Eye (tissue), 1 donor: ENCODE results near the gene KCNG4.

ENCODE experiments used
- DNase-seq: peaks from one replicate; pipeline ENCODE4 v3.0.0-alpha.2; 2015

KCNG4 gene

DNA sequence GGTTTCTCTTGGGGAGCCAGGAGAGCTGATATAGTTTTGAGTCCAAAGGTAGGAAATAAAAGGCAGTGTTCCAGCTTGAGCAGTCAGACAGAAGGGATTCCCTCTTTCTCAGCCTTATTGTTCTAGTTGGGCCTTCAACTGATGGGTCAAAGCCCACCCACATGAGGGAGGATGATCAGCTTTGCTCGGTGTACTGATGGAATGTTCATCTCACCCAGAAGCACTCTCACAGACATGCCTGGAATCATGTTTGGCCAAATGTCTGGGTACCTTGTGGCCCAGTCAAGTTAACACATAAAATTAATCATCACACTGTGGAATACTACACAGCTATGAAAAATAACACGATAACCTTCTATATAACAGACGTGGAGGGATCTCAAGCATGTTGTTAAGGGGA lies 23.1 kb upstream of the KCNG4 start:
- no peak for DNase-seq

- no peak for DNase-seq
Measured at GRCh38 chr16:84262031-84262430, 22.2 kb upstream of the KCNG4 start.

DNA sequence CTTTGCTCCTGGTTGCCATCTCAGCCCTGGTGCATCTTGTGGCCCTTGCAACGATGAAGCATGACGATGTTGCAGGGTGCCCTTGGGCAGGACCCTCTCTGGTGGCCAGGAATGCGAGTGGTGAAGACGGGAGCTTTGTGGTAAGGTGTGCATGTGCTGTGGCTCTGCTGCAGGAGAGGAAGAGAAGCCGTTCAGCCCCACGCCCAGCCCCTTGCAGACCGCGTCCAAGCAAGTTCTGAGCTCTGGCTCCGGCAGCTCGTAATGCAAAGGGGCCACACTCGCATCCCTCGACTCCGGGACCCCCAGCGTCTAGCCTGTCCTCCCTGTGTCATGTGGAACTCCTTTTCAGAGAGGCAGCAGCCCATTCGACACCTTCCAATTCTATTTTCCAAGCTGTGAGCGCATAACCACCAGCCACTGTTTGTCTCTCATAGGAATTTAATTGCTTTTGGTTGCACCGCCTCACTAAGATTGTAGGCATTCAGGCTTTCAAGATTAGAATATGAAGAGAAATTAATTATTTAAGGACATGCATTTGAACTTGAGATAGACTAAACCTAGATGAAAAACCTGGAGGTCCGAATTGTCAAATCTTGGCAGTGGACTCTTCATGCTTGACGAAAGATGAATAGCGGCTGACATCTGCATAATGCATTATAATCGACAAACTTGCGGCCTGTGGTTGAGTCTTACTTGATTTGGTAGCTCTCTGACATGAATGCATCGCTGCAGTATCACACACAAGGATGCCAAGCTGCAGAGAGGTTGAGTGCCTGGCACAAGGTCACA lies 21.1 kb upstream of the KCNG4 start:
- peak; percentile 64 for DNase-seq

GRCh38 chr16:84259691-84260090 lies 19.9 kb upstream of the KCNG4 start:
- no peak for DNase-seq

DNA sequence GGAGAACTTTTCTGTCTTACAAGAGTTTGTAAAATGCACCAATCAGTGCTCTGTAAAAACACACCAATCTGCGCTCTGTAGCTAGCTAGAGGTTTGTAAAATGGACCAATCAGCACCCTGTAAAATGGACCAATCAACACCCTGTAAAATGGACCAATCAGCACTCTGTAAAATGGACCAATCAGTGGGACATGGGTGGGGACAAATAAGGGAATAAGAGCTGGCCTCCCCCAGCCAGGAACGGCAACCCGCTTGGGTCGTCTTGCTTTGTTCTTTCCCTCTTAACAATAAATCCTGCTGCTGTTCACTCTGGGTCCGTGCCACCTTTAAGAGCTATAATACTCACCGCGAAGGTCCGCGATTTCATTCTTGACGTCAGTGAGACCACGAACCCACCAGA lies 18.5 kb upstream of the KCNG4 start:
- no peak for DNase-seq

DNA sequence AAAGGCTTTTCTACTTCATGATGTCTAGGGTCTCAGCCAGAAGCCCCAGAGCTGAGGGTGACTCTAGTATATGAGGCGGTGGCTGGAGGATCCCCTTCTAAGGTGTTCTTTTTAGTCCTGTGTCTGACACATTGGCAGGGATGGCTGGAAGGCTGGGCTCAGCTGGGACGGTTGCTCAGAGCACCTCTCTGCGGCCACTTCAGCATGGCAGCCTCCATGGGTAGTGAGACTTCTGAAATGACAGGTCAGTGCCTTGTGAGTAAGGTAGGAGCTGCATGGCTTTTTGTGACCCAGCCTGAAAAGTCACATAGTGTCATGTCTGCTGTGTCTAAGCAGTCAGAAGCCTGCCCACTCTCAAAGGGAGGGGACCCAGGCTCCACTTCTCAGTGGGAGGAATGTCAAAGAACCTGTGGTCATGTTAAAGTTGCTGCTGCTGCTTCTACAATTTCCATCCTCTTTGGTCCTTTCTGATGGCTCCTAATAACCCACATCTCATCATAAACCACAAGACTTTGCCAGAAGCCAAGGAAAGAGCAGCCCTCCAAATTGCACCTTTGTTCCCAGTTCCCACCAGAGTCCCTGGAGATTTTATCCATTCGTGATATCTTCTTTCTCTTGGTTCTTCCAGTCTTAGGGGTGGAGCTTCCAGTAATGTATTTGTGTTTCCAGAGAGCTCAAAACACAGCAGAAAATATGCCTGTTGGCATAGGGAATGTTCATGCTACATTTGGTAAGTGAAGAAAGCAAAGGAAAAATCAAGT lies 15.4 kb upstream of the KCNG4 start:
- DNase-seq = no peak

- DNase-seq = no peak
Measured at GRCh38 chr16:84254062-84254461, 14.2 kb upstream of the KCNG4 start.

- no peak for DNase-seq
Measured at GRCh38 chr16:84253173-84253572, 13.4 kb upstream of the KCNG4 start.

DNA sequence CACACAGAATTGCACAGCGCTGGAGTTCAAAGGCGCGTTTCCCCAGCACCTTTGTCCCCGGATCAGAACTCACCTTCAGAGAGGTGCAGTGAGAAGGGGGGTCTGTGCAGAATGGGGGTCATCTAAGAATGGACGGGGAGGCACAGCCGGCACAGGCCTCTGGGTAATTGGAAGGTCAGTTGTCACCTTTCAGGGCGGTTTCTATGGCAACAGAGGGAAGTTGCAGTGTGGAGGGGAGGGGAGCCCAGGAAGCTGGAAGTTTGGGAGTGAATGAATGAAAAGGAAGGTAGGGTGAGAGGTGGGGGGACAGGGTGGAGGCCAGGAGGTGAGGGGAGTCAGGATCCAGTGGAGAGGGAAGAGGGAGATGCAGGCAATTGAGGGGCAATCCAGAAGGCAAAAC lies 12.4 kb upstream of the KCNG4 start:
- DNase-seq = no peak

DNA sequence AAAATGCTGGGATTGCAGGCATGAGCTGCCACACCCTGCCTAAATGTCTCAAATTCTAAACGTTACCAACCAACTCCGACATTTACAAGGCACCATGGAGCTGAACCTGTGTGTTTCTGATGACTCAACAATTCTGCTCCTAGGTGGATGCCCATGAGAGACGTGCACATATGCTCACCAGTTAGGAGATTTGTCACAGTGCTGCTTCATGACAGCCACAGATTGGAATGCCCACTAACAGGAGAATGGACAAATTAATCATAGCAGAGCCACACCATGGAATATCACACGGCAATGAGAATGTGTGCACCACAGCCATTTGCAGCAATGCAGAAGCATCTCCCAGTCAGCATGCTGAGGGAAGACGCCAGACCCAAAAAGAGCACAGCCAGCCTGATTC lies 8.0 kb upstream of the KCNG4 start:
- no peak for DNase-seq

DNA sequence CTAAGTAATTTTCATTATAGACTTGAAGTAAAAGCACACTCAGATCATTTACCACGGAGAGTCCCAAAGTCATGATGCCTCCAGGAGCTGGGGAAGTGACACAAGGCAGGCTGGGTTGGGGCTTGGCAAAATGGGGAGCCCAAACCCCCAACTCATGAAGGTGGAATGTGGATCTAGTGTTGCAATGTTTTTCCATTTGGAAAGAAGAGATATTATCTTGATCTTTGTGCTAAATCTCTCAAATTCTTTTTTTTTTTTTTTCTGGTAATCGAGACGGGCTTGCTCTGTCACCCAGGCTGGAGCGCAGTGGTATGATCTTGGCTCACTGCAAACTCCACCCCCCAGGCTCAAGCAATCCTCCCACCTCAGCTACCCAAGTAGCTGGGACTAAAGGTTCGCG lies 7.5 kb upstream of the KCNG4 start:
- DNase-seq = no peak

DNA sequence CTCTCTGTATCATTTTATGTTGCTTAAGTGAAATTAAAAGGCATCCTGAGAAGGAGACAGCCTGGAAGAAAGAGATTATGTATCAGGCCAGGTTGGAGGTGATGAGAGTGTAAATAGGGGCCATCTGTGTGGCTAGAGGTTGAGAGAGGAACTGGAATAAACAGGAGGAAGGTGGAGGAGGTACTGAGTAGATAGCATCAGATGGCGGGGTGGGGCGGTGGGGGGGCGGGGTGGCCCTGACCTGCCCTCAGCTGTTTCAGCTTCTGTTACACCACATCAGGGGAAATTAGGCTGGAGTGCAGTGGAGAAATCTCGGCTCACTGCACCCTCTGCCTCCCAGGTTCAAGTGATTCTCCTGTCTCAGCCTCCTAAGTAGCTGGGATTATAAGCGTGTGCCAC lies 6.9 kb upstream of the KCNG4 start:
- no peak for DNase-seq

GRCh38 chr16:84245956-84246678 lies 6.3 kb upstream of the KCNG4 start:
- DNase-seq = no peak

DNA sequence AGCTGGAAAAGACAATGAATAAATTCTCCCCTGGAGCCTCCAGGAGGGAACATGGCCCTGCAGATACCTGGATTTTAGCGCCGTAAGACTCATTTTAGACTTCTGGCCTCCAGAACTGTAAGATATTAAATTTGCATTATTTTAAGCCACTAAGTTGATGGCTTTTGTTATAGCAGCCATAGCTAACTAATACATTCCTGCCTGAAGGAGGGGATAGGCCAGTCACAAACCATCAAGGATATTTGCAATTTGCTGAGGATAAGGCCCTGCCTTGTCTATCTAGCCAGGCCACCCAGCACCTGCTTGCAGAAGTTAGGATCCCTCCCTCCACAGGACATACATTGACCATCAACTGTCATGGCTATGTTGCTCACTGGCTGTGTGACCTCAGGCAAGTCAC lies 4.9 kb upstream of the KCNG4 start:
- DNase-seq = no peak

DNA sequence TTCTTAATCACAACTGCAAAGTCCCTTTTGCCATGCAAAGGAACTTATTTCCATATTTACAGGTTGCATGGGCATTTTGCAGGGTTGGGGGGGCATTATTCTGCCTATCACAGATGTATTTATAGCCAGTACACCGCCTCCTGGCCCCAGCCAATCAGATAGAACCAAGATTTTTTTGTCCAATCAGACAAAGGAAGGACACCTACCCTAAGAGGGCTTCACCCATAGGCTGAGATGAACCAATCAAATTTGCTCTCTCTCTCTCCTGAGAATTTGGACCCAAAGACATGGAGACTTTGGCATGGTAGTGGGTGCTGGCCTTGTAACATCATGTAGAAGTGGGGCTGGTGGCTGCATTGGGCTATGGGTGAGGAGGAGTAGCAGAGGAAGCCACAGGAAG lies 3.9 kb upstream of the KCNG4 start:
- DNase-seq = no peak

DNA sequence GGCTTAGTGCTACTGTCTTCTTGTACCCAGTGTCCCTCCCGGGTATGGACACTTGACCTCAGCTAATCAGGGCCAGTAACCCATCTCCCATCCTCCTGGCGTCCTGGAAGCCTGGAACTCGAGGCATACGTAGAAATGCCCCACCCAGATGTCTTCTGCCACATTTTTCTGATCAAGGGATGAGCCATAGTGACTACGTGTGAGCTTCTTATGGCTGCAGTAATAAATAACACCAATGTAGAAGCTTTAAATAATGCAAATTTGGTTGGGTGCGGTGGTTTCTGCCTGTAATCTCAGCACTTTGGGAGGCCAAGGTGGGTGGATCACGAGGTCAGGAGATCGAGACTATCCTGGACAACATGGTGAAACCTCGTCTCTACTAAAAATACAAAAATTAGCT lies 3.0 kb upstream of the KCNG4 start:
- DNase-seq = no peak

DNA sequence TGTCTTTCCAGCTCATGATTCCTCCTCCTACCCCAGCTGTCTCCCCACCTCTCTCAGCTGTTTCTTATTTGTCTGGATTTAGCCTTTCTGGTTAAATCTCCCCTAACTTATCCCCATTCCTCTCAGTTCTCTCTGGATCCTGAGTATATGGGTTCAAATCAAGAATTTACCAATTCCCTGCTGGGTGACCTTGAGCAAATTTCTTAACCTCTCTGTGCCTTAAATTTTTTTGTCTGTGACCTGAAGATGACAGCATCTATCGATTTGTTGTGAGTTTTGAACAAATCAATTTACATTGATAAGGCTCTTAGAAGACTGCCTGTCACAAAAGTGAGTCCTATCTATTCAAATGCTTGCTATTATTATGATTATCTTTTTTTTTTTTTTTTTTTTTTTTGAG lies 2.0 kb upstream of the KCNG4 start:
- no peak for DNase-seq

DNA sequence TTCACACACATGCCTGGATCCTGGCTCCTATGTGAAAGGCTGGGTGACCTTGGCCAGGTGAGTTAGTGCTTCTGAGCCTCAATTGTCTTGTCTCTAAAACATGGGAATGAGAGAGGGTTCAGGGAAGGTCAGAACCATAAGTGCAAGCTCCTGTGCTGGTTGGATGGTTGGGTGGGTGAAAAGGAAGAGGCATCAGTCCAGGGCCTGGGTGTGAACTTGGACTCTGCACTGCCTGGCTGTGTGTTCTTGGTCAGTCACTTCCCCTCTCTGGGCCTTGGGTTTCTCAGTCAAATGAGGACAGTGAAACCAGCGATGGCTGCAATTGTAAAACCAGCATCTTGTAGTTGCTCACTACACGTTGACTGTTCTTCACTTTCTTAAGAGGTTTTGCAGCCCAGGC lies 643 bp upstream of the KCNG4 start:
- no peak for DNase-seq

DNA sequence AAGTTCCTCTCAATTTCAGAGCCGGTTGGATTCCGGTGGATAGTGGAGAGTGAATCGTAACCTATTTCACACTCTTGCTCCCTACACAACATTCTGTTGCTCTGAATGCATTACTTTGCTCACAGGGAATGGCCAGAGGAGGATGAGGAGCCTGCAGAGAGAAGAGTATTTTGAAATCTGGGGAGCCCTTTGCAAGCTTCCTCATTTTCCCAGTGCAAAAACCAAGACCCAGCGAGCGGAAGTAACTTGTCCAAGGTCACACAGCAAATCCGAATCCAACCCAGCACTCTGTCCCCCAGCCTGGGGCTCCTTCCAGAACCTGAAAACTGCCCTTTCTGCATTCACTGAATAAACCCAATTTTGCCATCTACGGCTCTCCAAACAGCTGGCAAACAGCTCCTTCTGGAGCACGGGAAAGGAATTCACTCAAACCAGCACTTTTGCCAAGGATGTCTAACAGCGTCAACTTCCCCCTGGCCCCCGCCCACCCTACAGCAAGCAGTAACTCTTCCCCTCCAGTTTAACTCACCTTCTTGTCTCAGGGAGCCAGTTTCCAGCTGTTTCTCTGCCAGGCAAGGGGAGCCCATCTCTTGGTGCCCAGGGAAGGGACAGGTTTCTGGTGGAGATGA lies 557 bp downstream of the KCNG4 start:
- no peak for DNase-seq

- no peak for DNase-seq
Measured at GRCh38 chr16:84237994-84238750, 1.6 kb downstream of the KCNG4 start.

DNA sequence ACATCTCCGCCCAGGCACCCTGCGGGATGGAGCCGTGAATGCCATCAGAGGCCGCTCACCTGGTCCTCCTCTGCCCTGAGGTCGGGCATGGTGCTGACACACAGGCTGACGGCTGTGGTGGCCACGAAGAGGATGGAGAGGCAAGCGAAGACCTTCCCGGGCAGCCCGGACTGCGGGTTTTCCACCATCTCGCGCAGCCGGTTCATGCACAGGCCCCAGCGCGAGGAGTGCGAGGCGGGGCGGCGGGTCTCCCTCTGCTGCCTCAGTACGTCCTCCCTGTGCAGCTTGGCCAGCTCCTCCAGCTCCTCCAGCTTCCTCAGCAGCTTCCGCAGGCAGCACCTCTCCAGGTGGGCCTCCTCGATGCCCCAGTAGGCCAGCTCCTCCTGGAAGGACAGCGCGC lies 3.1 kb downstream of the KCNG4 start:
- DNase-seq = no peak
